Measurements from ENCODE around the gene NAGS. TPM values are rescaled to one million over a fixed set of nuclear protein-coding genes. Genes with fewer than 3 reads are reported as not detected.

Gene NAGS, protein sequence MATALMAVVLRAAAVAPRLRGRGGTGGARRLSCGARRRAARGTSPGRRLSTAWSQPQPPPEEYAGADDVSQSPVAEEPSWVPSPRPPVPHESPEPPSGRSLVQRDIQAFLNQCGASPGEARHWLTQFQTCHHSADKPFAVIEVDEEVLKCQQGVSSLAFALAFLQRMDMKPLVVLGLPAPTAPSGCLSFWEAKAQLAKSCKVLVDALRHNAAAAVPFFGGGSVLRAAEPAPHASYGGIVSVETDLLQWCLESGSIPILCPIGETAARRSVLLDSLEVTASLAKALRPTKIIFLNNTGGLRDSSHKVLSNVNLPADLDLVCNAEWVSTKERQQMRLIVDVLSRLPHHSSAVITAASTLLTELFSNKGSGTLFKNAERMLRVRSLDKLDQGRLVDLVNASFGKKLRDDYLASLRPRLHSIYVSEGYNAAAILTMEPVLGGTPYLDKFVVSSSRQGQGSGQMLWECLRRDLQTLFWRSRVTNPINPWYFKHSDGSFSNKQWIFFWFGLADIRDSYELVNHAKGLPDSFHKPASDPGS
- 3.7 and 4.1 TPM in 2 replicates for total RNA-seq (2021)
- long read RNA-seq, partial matches to known transcripts: 14 of 18 reads
- long read RNA-seq, other reads (novel, unspliced or antisense): 4 of 18 reads

GRCh38 chr17:44004077-44004760 is at the start of gene NAGS:
Gene NAGS, plus strand, starts transcription at chr17:44004622. Its CDS starts 42 bp downstream, at chr17:44004664.
- Histone ChIP-seq H3K14ac (ENCODE audit: insufficient read depth, low read length) (no peak within 1 kb of the TSS), H2BK120ac (ENCODE audit: low read depth, low read length, poor library complexity, severe bottlenecking) (no peak within 1 kb of the TSS), H3K79me2 (ENCODE audit: insufficient read depth, low read length) (no peaks in the 10 kb centered on the region), H3K79me1 (ENCODE audit: insufficient read depth, low read depth, low read length, poor library complexity, severe bottlenecking) (no peaks in the 10 kb centered on the region), H3K27me3 (ENCODE audit: insufficient read depth, low read length) (no peaks in the 10 kb centered on the region; the same call in 1 of the 2 replicates), H2BK5ac (ENCODE audit: insufficient read length, low read length) (no peak within 1 kb of the TSS), H3K9me3 (ENCODE audit: control insufficient read depth, low read depth, low read length) (no peaks in the 10 kb centered on the region), H3K9ac (ENCODE audit: extremely low read depth, insufficient read length, low read length) (no peak within 1 kb of the TSS), H4K5ac (ENCODE audit: insufficient read length, low read depth, low read length) (no peak within 1 kb of the TSS), H4K8ac (replicated peaks; ENCODE audit: insufficient read length, low read depth, low read length) (no peak within 1 kb of the TSS), H2AK5ac (ENCODE audit: insufficient read length, low read length) (no peak within 1 kb of the TSS), H3K18ac (ENCODE audit: insufficient read length, low read depth, low read length) (no peak within 1 kb of the TSS), H3T11ph (ENCODE audit: low read length) (no peak within 1 kb of the TSS), H4K91ac (ENCODE audit: insufficient read length, low read depth, low read length) (no peak within 1 kb of the TSS), H2BK20ac (ENCODE audit: low read depth, low read length, poor library complexity, severe bottlenecking) (no peak within 1 kb of the TSS), H3K56ac (ENCODE audit: insufficient read length, low read depth, low read length) (no peak within 1 kb of the TSS), H3K23ac (ENCODE audit: insufficient read length, low read depth, low read length) (no peak within 1 kb of the TSS), H3K23me2 (ENCODE audit: insufficient read length, low read depth, low read length, poor library complexity, severe bottlenecking) (peaks cover 35% of the 10 kb centered on the region), H3K4me1 (ENCODE audit: insufficient read depth, low read length) (peaks cover 3% of the 10 kb centered on the region; the same call in 1 of the 2 replicates), H3K27ac (ENCODE audit: insufficient read length, low read depth, low read length) (no peak within 1 kb of the TSS), H3K4ac (ENCODE audit: low read depth, low read length) (no peak within 1 kb of the TSS), H2BK12ac (ENCODE audit: insufficient read length, low read depth, low read length) (no peak within 1 kb of the TSS), H2AFZ (ENCODE audit: low read length) (no peak within 1 kb of the TSS), H2BK15ac (ENCODE audit: low read depth, low read length) (no peak within 1 kb of the TSS), H4K20me1 (ENCODE audit: control insufficient read depth, insufficient read depth, insufficient read length) (peaks cover 6% of the 10 kb centered on the region), H3K4me2 (ENCODE audit: insufficient read depth, insufficient read length, low read length) (peak within 1 kb of the TSS; percentile 76)
- no peaks in the 10 kb centered on the region for H3K9me3 Mint-ChIP-seq
- peak; percentile 84 for DNase-seq
- H3K36me3 Mint-ChIP-seq (ENCODE audit: insufficient read depth in 1 of 3, low read depth in 3 of 3): peaks cover 2 to 4% (median 3%) of the 10 kb centered on the region in 3 experiments; a peak in 3 of 7 replicates
- TF ChIP-seq CTCF (conservative IDR thresholded peaks at IDR 0.05): no peak
- H3K27me3 Mint-ChIP-seq (ENCODE audit: low read depth): peaks cover 35% of the 10 kb centered on the region
- H3K4me3 Mint-ChIP-seq: peak within 1 kb of the TSS; percentile 77 to 89
- H3K4me1 Mint-ChIP-seq: peaks cover 19 to 30% of the 10 kb centered on the region in 2 experiments
- WGBS (ENCODE audit: extremely low coverage, insufficient read length, low lambda C conversion rate): no CpG with 5 or more reads among the region's 25 CpGs
- H3K27ac Mint-ChIP-seq: no peak within 1 kb of the TSS; a peak in 1 of 7 replicates
